ENCODE results near the gene TRIO.

The TRIO gene

DNA sequence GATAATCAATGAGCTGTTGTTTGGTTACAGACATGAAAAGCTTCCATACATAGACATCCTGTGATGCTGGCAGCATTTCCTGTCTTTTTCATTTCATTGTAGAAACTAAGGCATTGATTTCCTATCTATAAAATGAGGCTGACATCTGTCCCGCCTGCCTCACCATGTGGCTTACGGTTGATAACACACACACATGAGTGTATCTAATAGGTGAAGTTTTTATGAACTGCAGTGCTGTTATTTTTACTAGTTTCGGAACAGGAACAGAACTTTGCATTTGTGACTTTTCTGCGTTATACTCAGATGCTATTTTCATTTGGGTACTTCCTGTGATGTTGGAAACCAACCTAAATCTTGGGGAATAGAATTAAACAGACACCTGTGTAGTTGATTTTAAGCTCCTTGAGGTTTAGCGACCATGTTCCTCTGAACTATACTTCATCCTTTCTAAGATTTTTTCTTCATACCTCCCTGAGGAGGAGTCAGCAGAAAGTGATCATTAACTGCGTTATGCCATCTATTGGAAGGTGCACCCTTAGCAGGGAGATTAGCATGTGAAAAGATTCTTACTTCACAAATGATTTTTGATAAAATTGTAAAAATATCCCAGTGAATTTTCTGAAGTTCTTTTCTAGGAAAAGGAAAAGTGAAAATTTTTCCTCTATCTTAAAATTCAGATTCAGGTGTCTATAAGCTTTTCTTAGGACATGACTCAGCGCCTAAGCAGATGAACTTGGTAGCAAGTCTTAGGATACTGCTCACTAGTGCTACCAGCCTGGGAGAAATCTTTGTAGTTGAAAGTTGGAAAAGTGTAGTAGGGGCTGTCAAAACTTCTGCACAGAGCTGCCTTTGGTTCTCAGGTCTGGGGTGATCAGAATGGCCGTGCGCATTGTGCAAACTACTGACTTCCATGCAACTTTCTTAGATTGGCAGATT is 134.5 kb downstream of the TRIO start:
- Histone ChIP-seq H3K36me3 (ENCODE audit: insufficient read depth, insufficient read length, low read length) (peaks cover 37% of the 10 kb centered on the region), H3K9me3 (ENCODE audit: insufficient read depth, low read length) (no peaks in the 10 kb centered on the region), H3K4me1 (ENCODE audit: insufficient read depth, insufficient read length) (no peaks in the 10 kb centered on the region), H3K9ac (ENCODE audit: insufficient read length, low read depth) (no peak overlapping the region), H3K4me3 (ENCODE audit: insufficient read length, low read depth) (no peak overlapping the region), H3K27me3 (ENCODE audit: insufficient read depth, insufficient read length) (no peaks in the 10 kb centered on the region)
- no peak for DNase-seq (ENCODE audit: low read depth, low spot score)
- TF ChIP-seq YY1 (IDR thresholded peaks at IDR 0.05; ENCODE audit: insufficient read depth, insufficient read length) (no peak), SUZ12 (IDR thresholded peaks at IDR 0.05; ENCODE audit: extremely low read depth, insufficient read depth, insufficient read length) (no peak), ZNF274 (IDR thresholded peaks at IDR 0.05; ENCODE audit: low read depth, low read length) (no peak)

DNA sequence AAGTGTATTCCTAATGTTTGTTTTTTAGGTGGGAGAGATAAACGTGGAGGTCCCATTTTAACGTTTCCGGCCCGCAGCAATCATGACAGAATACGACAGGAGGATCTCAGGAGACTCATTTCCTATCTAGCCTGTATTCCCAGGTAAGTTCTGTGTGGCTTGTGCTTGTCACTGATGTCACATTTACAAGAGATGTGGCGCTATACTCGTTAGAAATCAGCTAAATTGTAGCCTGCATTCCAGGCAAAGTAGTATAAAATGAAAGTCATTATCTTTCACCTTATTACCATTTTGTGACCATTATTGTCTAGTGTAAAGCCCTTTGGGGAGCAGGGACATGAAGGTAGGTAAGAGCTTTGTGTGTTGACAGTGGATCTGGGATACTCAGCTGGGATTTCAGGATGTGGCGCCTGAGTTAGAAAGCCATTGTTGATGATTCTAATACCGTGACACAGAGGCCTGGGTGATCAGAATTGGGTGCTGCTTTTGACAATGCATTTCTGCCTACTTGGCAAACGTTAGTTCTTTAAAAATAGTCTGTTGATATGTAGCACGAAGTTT is 137.2 kb downstream of the TRIO start:
- Histone ChIP-seq H3K9ac (ENCODE audit: insufficient read length, low read depth) (no peak overlapping the region), H3K4me1 (ENCODE audit: insufficient read depth, insufficient read length) (no peaks in the 10 kb centered on the region), H3K27me3 (ENCODE audit: insufficient read depth, insufficient read length) (no peaks in the 10 kb centered on the region), H3K36me3 (ENCODE audit: insufficient read depth, insufficient read length, low read length) (peaks cover 45% of the 10 kb centered on the region), H3K4me3 (ENCODE audit: insufficient read length, low read depth) (no peak overlapping the region), H3K9me3 (ENCODE audit: insufficient read depth, low read length) (no peaks in the 10 kb centered on the region)
- DNase-seq (ENCODE audit: low read depth, low spot score), result no peak
- TF ChIP-seq YY1 (IDR thresholded peaks at IDR 0.05; ENCODE audit: insufficient read depth, insufficient read length), result no peak
- no peak for TF ChIP-seq SUZ12 (IDR thresholded peaks at IDR 0.05; ENCODE audit: extremely low read depth, insufficient read depth, insufficient read length)
- no peak for TF ChIP-seq ZNF274 (IDR thresholded peaks at IDR 0.05; ENCODE audit: low read depth, low read length)

DNA sequence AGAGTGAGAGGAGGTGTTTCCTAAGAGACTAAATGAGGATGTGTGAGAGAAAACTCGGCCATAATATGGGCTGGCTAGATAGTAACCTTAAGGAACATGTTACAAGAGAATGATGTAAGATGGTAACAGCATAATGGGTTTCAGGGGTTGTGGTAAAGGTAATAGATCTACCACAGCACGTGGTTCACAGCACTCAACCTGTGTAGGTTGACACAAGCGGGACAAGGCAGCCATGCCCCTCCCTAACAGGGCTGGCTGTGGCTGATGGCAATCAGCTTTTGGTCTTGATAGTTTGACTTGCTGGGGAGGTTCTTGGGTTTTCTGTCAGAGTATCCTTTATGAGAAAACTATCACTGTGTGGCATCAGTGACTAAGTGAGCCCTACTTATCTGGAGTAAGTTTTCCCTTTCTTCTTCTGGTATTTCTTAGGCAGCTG is 138.6 kb downstream of the TRIO start:
- no peak for DNase-seq (ENCODE audit: low read depth, low spot score)
- Histone ChIP-seq H3K9ac (ENCODE audit: insufficient read length, low read depth) (no peak overlapping the region), H3K4me3 (ENCODE audit: insufficient read length, low read depth) (no peak overlapping the region), H3K9me3 (ENCODE audit: insufficient read depth, low read length) (no peaks in the 10 kb centered on the region), H3K36me3 (ENCODE audit: insufficient read depth, insufficient read length, low read length) (peaks cover 46% of the 10 kb centered on the region), H3K4me1 (ENCODE audit: insufficient read depth, insufficient read length) (no peaks in the 10 kb centered on the region), H3K27me3 (ENCODE audit: insufficient read depth, insufficient read length) (no peaks in the 10 kb centered on the region)
- TF ChIP-seq SUZ12 (IDR thresholded peaks at IDR 0.05; ENCODE audit: extremely low read depth, insufficient read depth, insufficient read length) (no peak), YY1 (IDR thresholded peaks at IDR 0.05; ENCODE audit: insufficient read depth, insufficient read length) (no peak), ZNF274 (IDR thresholded peaks at IDR 0.05; ENCODE audit: low read depth, low read length) (no peak)

DNA sequence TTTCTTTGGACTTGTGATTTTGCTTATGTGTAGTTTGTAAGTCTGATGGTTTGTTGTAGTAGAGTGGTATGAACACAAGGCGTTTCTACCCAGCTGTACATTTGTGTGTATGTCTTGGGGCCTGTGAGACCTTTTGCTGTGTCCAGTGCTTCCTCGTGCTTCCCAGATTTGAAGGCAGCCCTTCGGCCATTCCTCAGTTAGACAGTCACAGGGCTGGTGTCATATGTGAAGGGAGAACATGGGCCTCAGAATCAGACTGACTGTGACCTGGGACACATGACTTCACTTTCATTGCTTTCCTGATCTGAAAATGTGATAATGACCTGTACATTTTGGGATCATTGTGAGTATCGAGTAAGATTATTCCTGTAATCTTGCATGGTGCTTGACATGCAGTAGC is 140.0 kb downstream of the TRIO start:
- no peak for DNase-seq (ENCODE audit: low read depth, low spot score)
- Histone ChIP-seq H3K9ac (ENCODE audit: insufficient read length, low read depth) (no peak overlapping the region), H3K9me3 (ENCODE audit: insufficient read depth, low read length) (no peaks in the 10 kb centered on the region), H3K4me1 (ENCODE audit: insufficient read depth, insufficient read length) (no peaks in the 10 kb centered on the region), H3K27me3 (ENCODE audit: insufficient read depth, insufficient read length) (no peaks in the 10 kb centered on the region), H3K4me3 (ENCODE audit: insufficient read length, low read depth) (no peak overlapping the region), H3K36me3 (ENCODE audit: insufficient read depth, insufficient read length, low read length) (peaks cover 49% of the 10 kb centered on the region)
- TF ChIP-seq ZNF274 (IDR thresholded peaks at IDR 0.05; ENCODE audit: low read depth, low read length) (no peak), YY1 (IDR thresholded peaks at IDR 0.05; ENCODE audit: insufficient read depth, insufficient read length) (no peak)

- Histone ChIP-seq H3K4me1 (ENCODE audit: insufficient read depth, insufficient read length) (no peaks in the 10 kb centered on the region), H3K27me3 (ENCODE audit: insufficient read depth, insufficient read length) (no peaks in the 10 kb centered on the region), H3K4me3 (ENCODE audit: insufficient read length, low read depth) (no peak overlapping the region), H3K9ac (ENCODE audit: insufficient read length, low read depth) (no peak overlapping the region), H3K36me3 (ENCODE audit: insufficient read depth, insufficient read length, low read length) (peaks cover 57% of the 10 kb centered on the region), H3K9me3 (ENCODE audit: insufficient read depth, low read length) (no peaks in the 10 kb centered on the region)
- no peak for TF ChIP-seq YY1 (IDR thresholded peaks at IDR 0.05; ENCODE audit: insufficient read depth, insufficient read length)
- TF ChIP-seq ZNF274 (IDR thresholded peaks at IDR 0.05; ENCODE audit: low read depth, low read length), result no peak
- no peak for TF ChIP-seq SUZ12 (IDR thresholded peaks at IDR 0.05; ENCODE audit: extremely low read depth, insufficient read depth, insufficient read length)
- no peak for DNase-seq (ENCODE audit: low read depth, low spot score)
Observed at GRCh38 chr5:14284392-14285148, 141.4 kb downstream of the TRIO start.

- no peak for DNase-seq (ENCODE audit: low read depth, low spot score)
- no peaks in the 10 kb centered on the region for H3K4me1 ChIP-seq (ENCODE audit: insufficient read depth, insufficient read length)
- no peak overlapping the region for H3K9ac ChIP-seq (ENCODE audit: insufficient read length, low read depth)
- H3K4me3 ChIP-seq (ENCODE audit: insufficient read length, low read depth), result no peak overlapping the region
- H3K36me3 ChIP-seq (ENCODE audit: insufficient read depth, insufficient read length, low read length), result peaks cover 48% of the 10 kb centered on the region
- no peaks in the 10 kb centered on the region for H3K27me3 ChIP-seq (ENCODE audit: insufficient read depth, insufficient read length)
- TF ChIP-seq YY1 (IDR thresholded peaks at IDR 0.05; ENCODE audit: insufficient read depth, insufficient read length) (no peak), ZNF274 (IDR thresholded peaks at IDR 0.05; ENCODE audit: low read depth, low read length) (no peak), SUZ12 (IDR thresholded peaks at IDR 0.05; ENCODE audit: extremely low read depth, insufficient read depth, insufficient read length) (no peak)
- no peaks in the 10 kb centered on the region for H3K9me3 ChIP-seq (ENCODE audit: insufficient read depth, low read length)
Observed at GRCh38 chr5:14286007-14286406, 142.9 kb downstream of the TRIO start.
